Panc1 (cell line): Measurements from ENCODE around the gene CITED2.

Experiments
- POLR2AphosphoS5 ChIP-seq: IDR thresholded peaks from 2 replicates; pipeline ENCODE4 v1.6.1; 2012; ENCODE audit warnings: mild to moderate bottlenecking, low read depth, low read length, moderate library complexity
- REST ChIP-seq, 2 experiments: IDR thresholded peaks; 2 replicates each; pipeline ENCODE4 v1.6.1; 2011 to 2012; ENCODE audit warnings: low read depth in 2 of 2, control low read depth in 1 of 2, low read length in 1 of 2, mild to moderate bottlenecking in 1 of 2, moderate library complexity in 1 of 2; ENCODE audit not compliant: insufficient read depth in 1 of 2
- SIN3A ChIP-seq: IDR thresholded peaks from 2 replicates; pipeline ENCODE4 v1.6.1; 2012; ENCODE audit warnings: low read depth, mild to moderate bottlenecking, low read length, moderate library complexity, borderline replicate concordance; ENCODE audit not compliant: insufficient read depth
- TCF7L2 ChIP-seq: IDR thresholded peaks from 2 replicates; pipeline ENCODE4 v1.6.1; 2011; ENCODE audit warnings: mild to moderate bottlenecking, low read depth, low read length, inconsistent platforms
- TF ChIP-seq, protein P1 (sequence below): fragments of 450-650 bp; IDR thresholded peaks from 2 replicates; pipeline ENCODE4 v1.5.1; 2017; ENCODE audit warnings: mild to moderate bottlenecking

GRCh38 chr6:139327038-139327437, 47.4 kb downstream of the CITED2 start:
- TF ChIP-seq, protein P1, sequence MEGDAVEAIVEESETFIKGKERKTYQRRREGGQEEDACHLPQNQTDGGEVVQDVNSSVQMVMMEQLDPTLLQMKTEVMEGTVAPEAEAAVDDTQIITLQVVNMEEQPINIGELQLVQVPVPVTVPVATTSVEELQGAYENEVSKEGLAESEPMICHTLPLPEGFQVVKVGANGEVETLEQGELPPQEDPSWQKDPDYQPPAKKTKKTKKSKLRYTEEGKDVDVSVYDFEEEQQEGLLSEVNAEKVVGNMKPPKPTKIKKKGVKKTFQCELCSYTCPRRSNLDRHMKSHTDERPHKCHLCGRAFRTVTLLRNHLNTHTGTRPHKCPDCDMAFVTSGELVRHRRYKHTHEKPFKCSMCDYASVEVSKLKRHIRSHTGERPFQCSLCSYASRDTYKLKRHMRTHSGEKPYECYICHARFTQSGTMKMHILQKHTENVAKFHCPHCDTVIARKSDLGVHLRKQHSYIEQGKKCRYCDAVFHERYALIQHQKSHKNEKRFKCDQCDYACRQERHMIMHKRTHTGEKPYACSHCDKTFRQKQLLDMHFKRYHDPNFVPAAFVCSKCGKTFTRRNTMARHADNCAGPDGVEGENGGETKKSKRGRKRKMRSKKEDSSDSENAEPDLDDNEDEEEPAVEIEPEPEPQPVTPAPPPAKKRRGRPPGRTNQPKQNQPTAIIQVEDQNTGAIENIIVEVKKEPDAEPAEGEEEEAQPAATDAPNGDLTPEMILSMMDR: no peak
- TF ChIP-seq POLR2AphosphoS5 (no peak), TCF7L2 (no peak), REST (IDR thresholded peaks at IDR 0.05; ENCODE audit: insufficient read depth in 1 of 2, low read depth in 2 of 2, low read length in 1 of 2) (no peak), SIN3A (no peak)
